GM19351 (cell line): ENCODE measurements around the gene JOSD2.
"Not testable (repeated sequence)": the region's sequence is repeated elsewhere in the genome, so short reads cannot be mapped to it uniquely, and the experiment has no call there.

Source experiments
- ATAC-seq: cut with Tn5 transposase; IDR thresholded peaks from one replicate; pipeline ENCODE4 v1.9.1; 2021; ENCODE audit warnings: mild to moderate bottlenecking, moderate library complexity; ENCODE audit not compliant: unreplicated experiment

Gene JOSD2

GRCh38 chr19:50478901-50479715 lies 31.9 kb downstream of the JOSD2 start:
- no peak for ATAC-seq

DNA sequence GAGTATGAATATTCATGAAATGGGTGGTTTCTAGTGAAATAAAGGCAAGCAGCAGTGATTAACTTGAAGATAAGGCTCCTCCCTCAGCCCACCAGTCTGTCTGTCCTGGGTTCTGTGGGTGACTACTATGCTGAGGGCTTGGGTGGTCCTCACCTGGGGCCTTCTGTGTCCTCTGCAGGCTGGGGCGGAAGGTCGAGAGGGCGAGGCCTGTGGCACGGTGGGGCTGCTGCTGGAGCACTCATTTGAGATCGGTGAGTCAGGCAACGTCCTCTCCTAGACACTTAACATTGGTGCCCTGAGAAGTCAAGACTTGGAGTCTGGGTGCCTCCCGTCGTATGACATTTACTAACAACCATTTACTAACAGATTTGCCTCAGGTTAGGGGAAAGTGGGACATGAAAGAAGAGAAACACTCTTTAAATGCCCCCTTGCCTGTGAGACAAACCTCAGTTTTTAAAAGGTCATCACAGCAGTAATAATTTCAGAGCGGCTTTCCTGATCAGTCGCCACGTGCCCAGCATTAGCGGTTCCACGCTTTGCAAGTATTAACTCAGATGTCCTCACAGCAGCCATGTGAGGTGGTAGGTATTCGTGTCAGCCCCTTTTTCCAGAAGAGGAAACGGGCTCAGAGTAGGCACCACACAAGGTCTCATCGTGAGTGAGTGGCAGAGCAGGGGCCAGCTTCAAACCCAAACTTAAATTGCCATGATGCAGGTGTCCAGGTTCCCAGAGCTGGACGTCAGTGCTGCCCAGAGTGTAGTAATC lies 33.1 kb downstream of the JOSD2 start:
- no peak for ATAC-seq

DNA sequence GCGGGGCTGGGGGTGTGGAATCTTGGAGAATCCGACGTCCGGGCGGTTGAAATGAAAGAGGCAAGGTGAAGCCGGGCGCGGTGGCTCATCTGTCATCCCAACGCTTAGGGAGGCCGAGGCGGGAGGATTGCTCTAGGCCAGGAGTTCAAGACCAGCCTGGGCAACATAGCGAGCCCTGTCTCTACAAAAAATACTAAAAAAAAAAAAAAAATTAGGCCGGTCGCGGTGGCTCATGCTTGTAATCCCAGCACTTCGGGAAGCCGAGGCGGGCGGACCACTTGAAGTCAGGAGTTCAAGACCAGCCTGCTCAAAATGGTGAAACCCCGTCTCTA lies 34.1 kb downstream of the JOSD2 start:
- ATAC-seq = no peak

- peak; percentile 80 for ATAC-seq
These were observed 34.6 kb downstream of the JOSD2 start, which contains the start of the genes EMC10 and GARIN5A for GRCh38 chr19:50476224-50476906. Gene EMC10 (plus strand): TSS chr19:50476507. CDS start chr19:50476545, 38 bp downstream. Gene GARIN5A (minus strand): TSS chr19:50476848. CDS start chr19:50476388, 460 bp downstream.

GRCh38 chr19:50475736-50476223 lies 35.2 kb downstream of the JOSD2 start:
- no peak for ATAC-seq

DNA sequence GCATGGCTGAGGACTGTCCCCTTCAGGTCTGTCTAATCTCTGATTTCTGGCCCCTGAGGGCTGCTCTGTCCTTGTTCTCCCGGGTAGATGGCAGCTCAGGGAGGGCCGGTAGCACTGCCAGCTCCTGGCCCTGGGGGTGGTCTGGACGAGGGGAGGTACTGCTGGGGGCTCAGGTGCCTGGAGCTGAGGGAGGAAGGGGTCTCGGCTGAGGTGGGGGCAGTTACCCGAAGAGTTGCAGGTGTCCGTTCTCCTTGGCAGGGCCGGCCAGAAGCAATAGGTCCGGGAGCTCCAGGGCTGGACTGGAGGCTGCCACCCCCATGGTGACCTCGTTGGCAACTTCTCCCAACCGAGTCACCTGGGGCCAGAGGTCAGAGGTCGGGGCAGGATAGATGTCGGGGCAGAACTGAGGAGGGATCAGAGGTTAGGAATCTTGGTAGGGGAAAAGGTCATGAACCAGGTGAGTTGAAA lies 35.9 kb downstream of the JOSD2 start:
- no peak for ATAC-seq

DNA sequence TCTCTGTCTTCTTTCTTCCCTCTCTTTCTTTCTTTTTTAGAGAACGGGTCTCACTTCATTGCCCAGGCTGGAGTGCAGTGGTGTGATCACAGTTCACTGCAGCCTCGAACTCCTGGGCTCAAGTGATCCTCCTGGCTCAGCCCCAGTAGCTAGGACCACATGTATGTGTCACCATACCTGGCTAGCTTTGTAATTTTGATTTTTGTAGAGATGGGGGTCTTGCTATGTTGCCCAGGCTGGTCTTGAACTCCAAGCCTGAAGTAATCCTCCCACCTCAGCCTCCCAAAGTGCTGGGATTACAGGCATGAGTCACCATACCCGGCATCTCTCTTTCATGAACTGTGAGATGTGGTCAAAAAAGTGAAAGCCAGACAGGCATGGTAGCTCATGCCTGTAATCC lies 37.7 kb downstream of the JOSD2 start:
- ATAC-seq = not testable (repeated sequence)

DNA sequence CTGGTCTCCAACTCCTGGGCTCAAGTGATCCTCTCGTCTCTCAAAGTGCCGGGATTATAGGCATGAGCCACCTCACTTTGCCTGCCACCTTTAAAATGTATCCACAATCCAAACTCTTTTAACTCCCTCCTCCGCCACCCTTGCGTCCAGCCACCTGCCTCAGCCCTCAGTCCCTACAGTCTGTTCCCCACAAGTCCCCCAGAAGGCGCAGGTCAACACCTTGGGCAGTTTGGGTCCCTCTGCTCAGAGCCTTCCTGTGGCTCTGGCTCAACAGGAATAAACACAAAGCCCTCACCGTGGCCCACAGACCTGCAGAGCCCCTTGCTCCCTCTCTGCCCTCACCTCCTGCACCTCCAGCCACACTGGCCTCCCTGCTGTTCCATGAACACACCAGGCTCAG lies 42.2 kb downstream of the JOSD2 start:
- ATAC-seq = no peak

- ATAC-seq = no peak
These were observed 43.4 kb downstream of the JOSD2 start for GRCh38 chr19:50467566-50467965.

DNA sequence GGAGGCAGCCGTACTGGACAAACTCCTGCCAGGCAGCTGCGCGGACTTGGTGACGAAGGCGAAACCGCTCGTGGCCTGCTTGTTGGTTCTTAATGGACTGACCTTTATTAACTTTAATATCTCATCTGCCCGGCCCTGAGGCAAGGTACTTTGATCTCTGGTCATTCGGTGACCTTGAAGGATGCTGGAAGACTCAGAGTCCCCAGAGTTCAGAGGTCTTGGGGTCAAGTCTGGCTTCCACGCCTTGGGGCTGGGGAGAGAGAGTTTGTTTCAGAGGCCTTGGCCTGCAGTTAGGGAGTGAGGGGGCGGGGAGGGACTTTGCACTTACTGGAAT lies 44.3 kb downstream of the JOSD2 start:
- no peak for ATAC-seq

- no peak for ATAC-seq
These were observed 44.8 kb downstream of the JOSD2 start for GRCh38 chr19:50465986-50466705.

DNA sequence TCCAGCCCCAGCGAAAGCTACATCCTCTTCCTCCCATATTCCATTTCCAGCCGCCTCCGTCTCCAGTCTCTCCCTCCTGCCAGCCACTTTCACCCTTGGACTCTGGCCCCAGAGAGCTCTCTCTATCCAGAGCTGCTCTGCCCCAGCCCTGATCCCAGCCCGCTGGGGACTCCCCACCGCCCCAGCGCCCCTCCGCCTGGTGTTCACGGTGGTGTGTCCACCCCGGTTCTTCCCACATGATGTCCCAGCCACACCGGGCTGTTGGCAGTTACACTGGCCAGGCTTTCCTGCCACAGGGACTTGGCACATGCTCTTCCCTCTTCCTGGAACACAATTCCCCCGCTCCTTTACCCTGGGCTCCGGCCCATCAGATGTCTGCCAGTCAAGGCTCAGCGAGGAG lies 46.0 kb downstream of the JOSD2 start:
- ATAC-seq = no peak

GRCh38 chr19:50464348-50464747 lies 46.6 kb downstream of the JOSD2 start:
- no peak for ATAC-seq

- no peak for ATAC-seq
These were observed 48.0 kb downstream of the JOSD2 start for GRCh38 chr19:50462970-50463369.

GRCh38 chr19:50461066-50461875 lies 49.7 kb downstream of the JOSD2 start:
- peak; percentile 53 for ATAC-seq

- peak; percentile 51 for ATAC-seq
These were observed 50.7 kb downstream of the JOSD2 start for GRCh38 chr19:50460161-50460765.

- no peak for ATAC-seq
These were observed 51.4 kb downstream of the JOSD2 start for GRCh38 chr19:50459638-50460037.

- ATAC-seq = no peak
These were observed 51.9 kb downstream of the JOSD2 start for GRCh38 chr19:50459067-50459456.

GRCh38 chr19:50458396-50459066 lies 52.5 kb downstream of the JOSD2 start:
- ATAC-seq = no peak
